Fibroblast of skin of left quadriceps (primary cell): ENCODE results near the gene ZNF787.

ENCODE experiments used
- DNase-seq, 2 experiments: peaks; one replicate each; pipeline ENCODE4 v3.0.0-alpha.2; 2013; ENCODE audit warnings: low read depth in 2 of 2

The ZNF787 gene

GRCh38 chr19:56144376-56144775, 23.3 kb upstream of the ZNF787 start:
- DNase-seq, result no peak

- no peak for DNase-seq
These were observed 21.9 kb upstream of the ZNF787 start for GRCh38 chr19:56142897-56143434.

GRCh38 chr19:56142087-56142787, 21.1 kb upstream of the ZNF787 start:
- DNase-seq, result no peak

GRCh38 chr19:56141417-56141993, 20.4 kb upstream of the ZNF787 start:
- DNase-seq, result no peak

GRCh38 chr19:56140583-56141416, 19.7 kb upstream of the ZNF787 start, which contains the start of gene ZNF444:
ZNF444 (plus strand) TSS chr19:56141287; CDS start chr19:56146912, 5,625 bp downstream.
- peak; percentile 100 for DNase-seq

- DNase-seq, result no peak
These were observed 18.9 kb upstream of the ZNF787 start for GRCh38 chr19:56139847-56140582.

- no peak for DNase-seq
These were observed 17.0 kb upstream of the ZNF787 start for GRCh38 chr19:56138069-56138468.

- no peak for DNase-seq
These were observed 16.3 kb upstream of the ZNF787 start for GRCh38 chr19:56137405-56137804.

GRCh38 chr19:56136362-56136761, 15.3 kb upstream of the ZNF787 start:
- no peak for DNase-seq

GRCh38 chr19:56134654-56134921, 13.5 kb upstream of the ZNF787 start:
- DNase-seq, result no peak

- no peak for DNase-seq
These were observed 13.0 kb upstream of the ZNF787 start for GRCh38 chr19:56133858-56134653.

- no peak for DNase-seq
These were observed 11.3 kb upstream of the ZNF787 start for GRCh38 chr19:56132316-56132822.

GRCh38 chr19:56131651-56132050, 10.6 kb upstream of the ZNF787 start:
- no peak for DNase-seq

GRCh38 chr19:56130006-56130405, 8.9 kb upstream of the ZNF787 start:
- DNase-seq, result no peak

- no peak for DNase-seq
These were observed 6.1 kb upstream of the ZNF787 start for GRCh38 chr19:56126983-56127780.

GRCh38 chr19:56125806-56126590, 4.9 kb upstream of the ZNF787 start:
- no peak for DNase-seq

GRCh38 chr19:56124578-56124977, 3.5 kb upstream of the ZNF787 start:
- DNase-seq, result no peak

- DNase-seq, result no peak
These were observed 2.3 kb upstream of the ZNF787 start for GRCh38 chr19:56123266-56123891.
